HG03097 (cell line): Measurements from ENCODE around the gene ACAA1.
"Not testable (repeated sequence)": the region's sequence is repeated elsewhere in the genome, so short reads cannot be mapped to it uniquely, and the experiment has no call there.

Experiments used
- ATAC-seq: cut with Tn5 transposase; IDR thresholded peaks from one replicate; pipeline ENCODE4 v1.9.1; 2021; ENCODE audit not compliant: unreplicated experiment, low FRiP score

The ACAA1 gene

GRCh38 chr3:38084334-38085310 lies 52.3 kb downstream of the ACAA1 start:
- no peak for ATAC-seq

GRCh38 chr3:38083871-38084333 lies 53.0 kb downstream of the ACAA1 start:
- ATAC-seq = no peak

- ATAC-seq = not testable (repeated sequence)
Measured at GRCh38 chr3:38083254-38083653, 53.7 kb downstream of the ACAA1 start.

GRCh38 chr3:38082296-38082695 lies 54.6 kb downstream of the ACAA1 start:
- not testable (repeated sequence) for ATAC-seq

- ATAC-seq = not testable (repeated sequence)
Measured at GRCh38 chr3:38077073-38077472, 59.9 kb downstream of the ACAA1 start.
